HG03066 (cell line): ENCODE results near the gene CCR9.

Source experiments
- ATAC-seq: cut with Tn5 transposase; IDR thresholded peaks from one replicate; pipeline ENCODE4 v1.9.1; 2021; ENCODE audit warnings: low read depth; ENCODE audit not compliant: unreplicated experiment

The CCR9 gene

GRCh38 chr3:45906681-45907407 lies 20.5 kb downstream of the CCR9 start:
- no peak for ATAC-seq

DNA sequence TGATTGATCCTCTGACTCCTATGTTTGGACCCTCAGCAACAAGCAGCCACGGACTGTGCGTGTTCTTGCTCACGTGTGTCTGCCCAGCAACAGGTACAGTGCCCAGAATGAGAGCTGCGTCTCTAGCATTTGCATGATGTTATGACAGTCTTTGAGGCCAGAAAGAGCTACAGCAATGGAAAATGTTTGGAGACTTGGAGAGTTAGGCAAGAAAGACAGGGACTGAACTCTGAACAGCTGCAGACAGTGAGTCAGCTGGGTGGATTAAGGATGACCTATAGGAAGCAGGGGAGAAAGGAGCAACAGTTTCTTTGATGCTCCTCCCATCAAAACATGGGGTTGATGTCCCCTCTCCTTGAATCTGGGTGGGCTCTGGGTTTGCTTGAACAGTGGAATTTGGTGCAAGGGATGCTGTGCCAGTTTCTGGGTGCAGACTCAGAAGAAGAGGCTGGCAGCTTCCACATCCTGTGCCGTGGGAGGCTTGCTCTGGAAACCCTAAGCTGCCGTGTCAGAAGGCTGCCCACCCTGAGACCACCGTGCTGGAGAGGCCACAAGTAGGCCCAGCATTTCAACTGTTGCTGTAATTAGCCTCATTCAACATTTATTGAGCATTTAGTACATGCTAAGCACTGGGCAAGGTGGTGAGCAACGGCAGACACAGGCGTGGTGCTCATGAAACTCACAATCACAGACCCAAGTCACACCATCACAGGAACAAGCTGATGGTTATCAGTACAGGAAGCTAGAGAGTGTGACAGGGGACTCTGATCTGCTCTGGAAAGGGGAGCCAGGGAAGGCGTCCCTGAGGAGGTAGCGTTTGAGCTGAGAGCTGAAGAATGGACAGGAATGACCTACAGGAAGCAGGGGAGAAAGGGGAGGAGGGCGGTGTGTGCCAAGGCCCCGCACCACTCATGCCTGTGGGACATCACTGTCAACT lies 21.7 kb downstream of the CCR9 start:
- no peak for ATAC-seq

DNA sequence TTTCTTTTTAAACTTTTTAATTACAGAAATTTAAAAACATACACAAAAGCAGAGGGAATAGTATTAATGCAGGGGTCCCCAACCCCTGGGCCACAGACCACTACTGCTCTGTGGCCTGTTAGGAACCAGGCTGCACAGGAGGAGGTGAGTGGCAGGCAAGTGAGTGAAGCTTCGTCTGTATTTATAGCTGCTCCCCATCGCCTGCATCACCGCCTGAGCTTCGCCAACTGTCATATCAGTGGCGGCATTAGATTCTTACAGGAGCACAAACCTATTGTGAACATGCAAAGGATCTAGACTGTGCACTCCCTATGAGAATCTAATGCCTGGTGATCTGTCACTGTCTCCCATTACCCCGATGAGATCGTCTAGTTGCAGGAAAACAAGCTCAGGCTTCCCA lies 22.4 kb downstream of the CCR9 start:
- no peak for ATAC-seq

- no peak for ATAC-seq
Observed at GRCh38 chr3:45909542-45909941, 23.2 kb downstream of the CCR9 start.

DNA sequence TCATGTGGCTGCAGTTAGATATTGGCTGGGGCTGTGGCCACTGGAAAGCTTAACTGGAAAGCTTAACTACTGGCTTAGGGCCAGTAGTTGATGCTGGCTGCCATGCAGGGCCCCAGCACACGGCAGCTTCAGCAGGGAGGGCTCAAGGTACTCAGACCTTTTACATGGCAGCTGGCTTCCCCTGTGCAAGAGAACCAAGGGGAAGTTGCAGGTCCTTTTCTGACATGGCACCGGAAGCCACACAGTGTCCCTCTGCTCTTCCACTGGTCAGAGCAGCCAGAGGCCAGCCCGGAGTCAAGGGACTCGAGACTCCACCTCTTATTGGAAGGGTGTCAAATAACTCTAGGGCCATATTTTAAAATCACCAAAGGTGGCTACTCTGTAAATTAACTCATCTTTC lies 24.5 kb downstream of the CCR9 start:
- no peak for ATAC-seq

DNA sequence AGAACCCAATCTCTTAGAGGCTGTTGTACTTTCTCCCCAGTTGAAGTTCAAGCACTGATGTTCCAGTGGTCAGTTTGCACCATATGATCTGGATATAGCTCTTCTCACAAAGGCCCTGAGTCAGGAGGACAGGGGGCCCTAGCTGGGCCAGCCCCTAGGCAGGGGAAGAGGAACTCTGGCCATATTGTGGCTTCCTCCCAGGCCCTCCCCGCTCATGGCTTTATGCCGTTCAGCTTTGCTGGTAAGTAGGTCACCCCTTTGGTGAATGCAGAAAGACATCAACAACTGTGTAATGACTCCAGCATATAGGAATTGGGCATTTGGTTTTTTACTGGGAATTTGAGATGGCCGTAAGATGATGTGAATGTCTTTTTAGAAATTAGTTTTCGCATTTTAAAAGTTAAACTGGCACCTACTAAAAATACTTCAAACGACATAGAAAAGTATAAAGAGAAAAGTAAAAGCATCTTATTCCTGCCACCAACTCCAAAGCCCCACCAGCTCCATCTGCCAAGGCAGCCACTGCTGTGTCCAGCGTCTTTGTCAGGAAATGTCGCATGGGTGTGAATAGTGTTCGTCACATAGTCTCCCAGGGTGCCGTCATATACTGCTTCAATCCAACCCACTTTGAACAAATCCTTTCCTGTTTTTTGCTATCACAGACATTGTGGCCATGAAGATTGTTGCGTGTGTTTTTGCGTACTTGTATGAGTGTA lies 25.3 kb downstream of the CCR9 start:
- no peak for ATAC-seq

DNA sequence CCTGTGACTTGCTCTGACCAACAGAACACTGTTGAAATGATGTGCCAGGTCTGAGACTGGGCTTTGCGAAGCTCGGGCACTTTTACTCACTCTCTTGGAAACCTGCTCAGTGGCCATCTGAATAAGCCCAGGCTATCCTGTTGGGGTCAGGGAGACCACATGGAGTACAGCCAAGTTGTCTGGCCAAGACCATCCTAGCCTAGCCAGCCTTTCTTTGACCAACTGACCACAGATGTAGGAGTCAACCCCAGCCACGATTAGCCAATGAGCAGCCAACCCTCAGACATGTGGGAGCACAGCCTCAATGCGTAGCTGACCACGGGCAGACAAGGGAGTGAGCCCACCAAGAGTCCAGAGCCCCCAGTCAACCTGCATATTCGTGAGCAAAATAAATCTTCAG lies 26.1 kb downstream of the CCR9 start:
- no peak for ATAC-seq

GRCh38 chr3:45914362-45915058 lies 28.2 kb downstream of the CCR9 start:
- no peak for ATAC-seq

- no peak for ATAC-seq
Observed at GRCh38 chr3:45915059-45915439, 28.7 kb downstream of the CCR9 start.

- ATAC-seq = peak; percentile 86
Observed at GRCh38 chr3:45915518-45916231, 29.3 kb downstream of the CCR9 start.

- ATAC-seq = no peak
Observed at GRCh38 chr3:45917146-45917898, 31.0 kb downstream of the CCR9 start.

- ATAC-seq = no peak
Observed at GRCh38 chr3:45921158-45922038, 35.1 kb downstream of the CCR9 start.

DNA sequence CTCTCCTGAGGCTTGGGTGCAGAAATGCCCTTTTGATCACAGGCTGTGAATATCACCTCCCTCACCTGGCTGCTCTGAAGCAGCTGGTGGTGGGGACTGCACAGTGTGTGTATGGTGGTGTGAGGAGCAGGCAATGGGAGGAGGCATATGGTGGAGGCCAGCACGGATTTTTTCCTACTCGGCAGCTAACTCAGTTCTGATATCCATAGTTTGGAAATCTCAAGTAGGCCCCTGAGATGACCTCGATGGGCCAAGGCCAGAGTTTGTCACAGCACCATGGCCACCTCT lies 35.6 kb downstream of the CCR9 start:
- ATAC-seq = no peak

DNA sequence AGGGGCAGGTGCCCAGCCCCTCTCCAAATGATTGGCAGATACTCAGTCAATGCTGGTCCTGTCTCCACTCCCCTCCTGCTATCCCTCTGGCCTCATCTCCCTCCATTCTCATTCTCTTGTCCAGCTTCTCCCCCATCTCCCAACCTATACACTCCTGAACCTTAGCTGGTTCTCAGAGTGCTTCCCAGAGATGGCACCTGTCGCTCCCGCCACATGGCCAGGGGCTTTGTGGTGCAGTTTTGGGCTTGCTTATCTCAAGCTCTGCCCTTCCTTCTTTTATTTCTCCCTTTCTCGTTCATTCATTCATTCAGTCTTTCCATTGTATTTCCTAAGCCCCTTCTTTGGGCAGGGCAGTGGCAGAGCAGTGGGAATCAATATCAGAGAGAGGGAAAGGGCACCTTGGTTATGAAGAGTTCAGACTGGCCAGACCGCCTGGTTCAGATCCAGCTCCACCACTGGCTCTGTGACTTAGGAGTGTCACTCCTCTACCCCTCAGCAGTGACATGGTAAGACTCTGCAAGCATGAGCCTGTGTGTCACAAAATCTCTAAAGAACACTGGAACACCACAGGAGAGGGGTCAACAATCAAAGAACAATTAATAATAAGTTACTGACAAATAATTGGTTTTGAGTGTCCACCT lies 36.7 kb downstream of the CCR9 start:
- no peak for ATAC-seq

DNA sequence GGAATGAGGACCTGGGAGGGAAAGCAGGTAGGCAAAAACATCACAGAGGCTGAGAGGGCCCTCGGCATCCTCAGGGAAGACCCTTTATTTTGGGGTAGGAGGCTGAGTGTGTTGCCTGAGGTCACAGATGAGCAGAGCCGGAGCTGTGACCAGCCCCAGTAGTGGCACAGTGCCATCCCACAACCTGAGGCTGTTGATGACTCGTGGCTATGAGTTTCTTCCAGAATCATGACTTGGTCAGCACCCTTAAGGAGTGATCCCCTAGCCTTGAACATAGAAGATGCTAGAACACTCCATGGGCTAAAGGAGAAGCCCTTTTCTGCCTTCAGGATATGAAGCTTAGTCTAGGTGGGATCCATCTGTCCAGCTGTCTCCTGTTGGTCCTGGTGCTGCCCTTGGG lies 37.4 kb downstream of the CCR9 start:
- ATAC-seq = no peak

- ATAC-seq = no peak
Observed at GRCh38 chr3:45927881-45928280, 41.5 kb downstream of the CCR9 start.

- no peak for ATAC-seq
Observed at GRCh38 chr3:45929042-45929679, 42.8 kb downstream of the CCR9 start.

DNA sequence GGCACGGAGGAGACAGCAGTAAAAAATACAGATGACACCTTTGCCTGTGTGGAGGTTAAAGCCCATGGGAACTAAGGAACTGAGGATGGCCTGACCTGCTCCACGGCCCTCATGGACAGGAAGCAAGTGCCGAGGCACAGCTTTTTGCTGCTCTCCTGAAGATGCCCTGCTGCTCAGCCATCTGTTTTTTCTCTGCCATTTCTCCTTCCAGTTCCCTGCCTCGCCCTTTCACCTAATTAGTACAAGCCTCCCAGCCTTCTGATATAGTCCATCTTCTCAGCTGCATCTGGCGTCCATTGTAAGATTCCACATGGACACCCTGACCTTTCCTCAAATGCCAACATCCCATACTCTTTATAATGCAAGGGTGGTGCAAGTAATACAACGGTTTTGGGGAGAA lies 45.2 kb downstream of the CCR9 start:
- no peak for ATAC-seq
